IPS-15b (cell line): ENCODE measurements around the gene METTL25B.

Source experiments
- H3K27me3 ChIP-seq: one replicate; pipeline ENCODE4 v1.6.1; 2013; ENCODE audit warnings: low read length; ENCODE audit not compliant: control insufficient read depth, insufficient read depth
- H3K36me3 ChIP-seq: one replicate; pipeline ENCODE4 v1.6.1; 2013; ENCODE audit warnings: low read length; ENCODE audit not compliant: control insufficient read depth, insufficient read depth
- H3K4me1 ChIP-seq: one replicate; pipeline ENCODE4 v1.6.1; 2013; ENCODE audit warnings: mild to moderate bottlenecking, low read length; ENCODE audit not compliant: control insufficient read depth, insufficient read depth
- H3K4me3 ChIP-seq: one replicate; pipeline ENCODE4 v1.5.1; 2013; ENCODE audit warnings: low read depth, low read length
- H3K9ac ChIP-seq: one replicate; pipeline ENCODE4 v1.6.1; 2013; ENCODE audit warnings: low read depth, mild to moderate bottlenecking, low read length
- H3K9me3 ChIP-seq: one replicate; pipeline ENCODE4 v1.6.1; 2013; ENCODE audit warnings: mild to moderate bottlenecking, low read length; ENCODE audit not compliant: control insufficient read depth, insufficient read depth

METTL25B gene

DNA sequence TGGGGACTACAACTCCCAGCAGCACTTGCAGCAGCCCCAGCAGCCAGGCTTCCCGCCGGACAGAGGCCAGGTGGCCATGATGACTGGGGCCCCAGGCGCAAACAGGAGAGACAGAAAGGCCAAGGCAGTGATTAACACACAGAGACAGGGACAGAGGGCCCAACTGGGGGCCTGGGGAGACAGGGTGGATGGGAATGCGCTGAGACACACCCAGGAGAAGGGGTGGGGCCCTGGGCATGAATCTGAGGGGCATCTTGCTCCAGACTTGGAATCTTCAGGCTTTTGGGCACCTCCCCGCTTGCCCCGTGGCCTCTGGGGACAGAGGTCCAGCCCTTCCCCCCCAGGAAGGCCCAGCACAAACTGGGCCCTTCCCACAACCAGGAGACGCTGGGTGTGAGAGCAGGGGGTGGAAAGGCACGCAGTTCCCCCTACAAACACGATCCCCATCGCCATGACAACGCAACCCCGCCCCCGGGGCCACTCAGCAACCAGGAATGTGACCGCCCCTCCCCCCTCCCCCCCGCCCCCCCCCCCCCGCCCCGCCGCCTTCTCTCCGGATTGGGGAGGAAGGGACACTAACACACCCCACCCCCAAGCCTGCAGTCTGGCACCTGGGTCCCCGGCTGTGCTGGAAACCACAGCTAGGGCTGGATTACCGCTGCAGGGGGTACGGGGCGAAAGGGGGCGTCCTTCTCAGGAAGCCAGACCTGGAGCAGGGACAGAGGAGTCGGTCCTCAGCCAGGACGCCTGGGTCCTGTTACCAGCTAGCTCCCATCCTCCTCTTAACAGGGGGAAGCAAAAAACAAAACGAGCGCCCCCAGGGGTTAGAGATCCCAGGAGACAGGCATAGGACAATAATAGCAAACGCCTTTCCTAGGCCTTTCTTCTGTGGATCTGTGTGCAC lies 18.7 kb downstream of the METTL25B start:
- Histone ChIP-seq H3K27me3 (peaks cover 4% of the 10 kb centered on the region), H3K4me3 (peak overlapping the region; percentile 76), H3K4me1 (peaks cover 33% of the 10 kb centered on the region), H3K9me3 (no peaks in the 10 kb centered on the region), H3K9ac (peak overlapping the region; percentile 88), H3K36me3 (peaks cover 24% of the 10 kb centered on the region)

DNA sequence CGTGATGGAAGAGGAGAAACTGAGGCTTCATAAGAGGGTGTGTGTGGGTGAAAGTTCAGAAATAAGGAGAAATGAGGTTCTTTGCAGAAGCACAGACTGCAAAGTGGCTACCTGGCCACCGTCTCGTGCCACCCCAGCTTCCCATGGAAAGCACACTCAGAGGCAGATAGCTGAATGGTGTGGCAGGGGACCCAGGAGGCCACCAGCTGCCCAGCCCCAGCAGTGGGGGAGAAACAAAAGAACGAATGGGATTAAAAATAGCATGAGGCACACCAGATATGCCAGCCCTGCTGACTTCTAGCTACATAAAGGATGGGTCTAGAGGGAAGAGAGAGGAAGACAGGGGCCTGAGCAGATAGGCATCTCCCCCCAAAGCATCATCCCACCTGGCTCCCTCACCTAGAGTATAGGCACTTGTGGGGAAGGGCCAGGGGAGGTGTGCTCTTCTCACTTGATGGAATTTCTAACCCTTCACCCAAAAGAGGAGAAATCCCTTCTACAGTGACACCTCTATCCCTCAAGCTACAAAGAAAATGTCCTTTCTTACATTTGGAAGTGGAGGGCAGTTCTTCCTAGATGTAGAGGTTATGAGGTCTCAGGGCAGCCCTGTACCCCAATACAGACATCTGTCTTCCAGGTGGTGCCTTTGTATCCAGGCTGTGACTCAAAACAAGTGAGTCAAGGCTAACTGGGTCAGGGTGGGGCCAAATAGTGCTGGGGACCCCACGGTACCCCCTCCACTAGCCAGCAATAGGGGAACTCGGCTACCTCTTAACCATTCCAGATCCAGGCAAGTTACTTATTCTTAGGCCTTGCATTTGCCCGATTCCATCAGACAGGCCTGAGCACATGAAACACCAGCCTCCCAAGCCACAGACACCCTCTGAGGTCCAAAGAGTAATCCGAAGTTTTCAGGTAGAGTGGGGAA lies 19.7 kb downstream of the METTL25B start:
- Histone ChIP-seq H3K36me3 (peaks cover 24% of the 10 kb centered on the region), H3K9ac (peak overlapping the region; percentile 54), H3K4me3 (peak overlapping the region; percentile 56), H3K4me1 (peaks cover 38% of the 10 kb centered on the region), H3K27me3 (peaks cover 4% of the 10 kb centered on the region), H3K9me3 (no peaks in the 10 kb centered on the region)

DNA sequence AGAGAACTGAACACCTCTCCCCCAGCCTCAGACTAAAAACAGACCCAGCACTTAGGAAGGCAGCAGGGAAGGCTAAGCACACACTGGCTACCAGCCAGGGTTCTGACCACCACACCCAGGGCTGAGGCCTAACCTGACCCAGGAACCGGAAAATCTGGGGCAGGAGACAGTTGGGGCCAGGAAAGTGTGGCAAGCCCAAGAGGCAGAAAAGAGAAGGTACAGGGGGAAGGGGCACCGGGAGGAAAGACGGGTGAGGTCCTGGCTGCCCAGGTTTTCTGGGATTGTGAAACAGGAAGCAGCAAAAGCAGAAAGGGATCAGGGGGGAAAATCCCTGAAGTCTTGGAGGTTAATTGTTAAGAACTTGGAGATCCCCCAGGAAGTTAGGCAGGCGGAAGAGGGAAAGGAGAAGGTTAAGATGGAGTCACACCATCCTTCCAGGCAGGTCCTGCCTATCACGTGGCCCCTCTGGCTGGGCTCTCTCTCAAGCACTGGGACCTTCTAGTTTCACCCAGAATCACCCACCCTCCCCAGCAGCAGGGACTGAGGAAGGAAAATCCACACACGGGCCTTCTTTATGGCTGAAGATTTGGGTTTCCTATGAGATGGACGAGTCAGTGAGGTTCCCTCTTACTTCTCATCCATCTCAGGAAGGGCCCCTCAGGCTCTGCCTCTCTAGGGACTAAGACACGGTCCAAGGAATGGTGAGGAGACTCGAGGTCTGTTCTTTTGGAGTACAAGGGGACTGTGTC lies 20.6 kb downstream of the METTL25B start:
- H3K9me3 ChIP-seq = no peaks in the 10 kb centered on the region
- peak overlapping the region; percentile 54 for H3K9ac ChIP-seq
- peaks cover 39% of the 10 kb centered on the region for H3K4me1 ChIP-seq
- H3K27me3 ChIP-seq = peaks cover 4% of the 10 kb centered on the region
- H3K4me3 ChIP-seq = peak overlapping the region; percentile 19
- peaks cover 15% of the 10 kb centered on the region for H3K36me3 ChIP-seq

DNA sequence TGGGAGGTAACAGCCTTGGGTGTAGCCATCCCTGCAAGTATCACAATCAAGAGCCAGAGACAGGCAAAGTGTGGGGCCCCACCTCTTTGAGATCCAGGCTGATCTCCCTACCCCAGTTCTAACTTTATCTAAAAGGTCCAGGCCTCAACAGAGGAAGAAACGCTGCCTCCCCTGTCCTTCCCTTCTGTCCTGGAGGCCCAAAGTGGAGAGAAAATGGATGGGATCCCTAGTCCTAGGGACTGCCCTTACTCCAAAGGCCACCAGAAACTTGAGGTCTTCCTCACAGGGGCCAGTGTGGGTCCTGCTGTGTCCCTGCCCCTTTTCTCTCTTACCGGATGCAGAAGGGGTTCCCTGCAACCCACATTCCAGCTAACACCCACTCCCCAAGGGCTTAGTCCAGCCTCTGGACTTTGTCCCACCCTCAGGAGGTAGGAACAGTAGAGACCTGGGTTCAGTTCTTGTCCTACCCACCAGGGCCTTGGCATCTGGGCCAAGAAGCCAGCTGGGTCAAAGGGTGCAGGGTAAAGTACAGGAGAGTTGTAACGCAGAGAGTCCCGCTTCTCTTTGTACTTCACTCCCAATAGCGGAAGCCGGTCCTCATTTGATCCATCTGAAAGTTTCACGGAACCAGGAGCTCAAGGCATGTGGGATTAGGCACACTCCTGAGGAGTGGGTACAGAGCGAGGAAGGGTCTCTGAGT lies 21.3 kb downstream of the METTL25B start:
- Histone ChIP-seq H3K9ac (no peak overlapping the region), H3K27me3 (peaks cover 4% of the 10 kb centered on the region), H3K9me3 (no peaks in the 10 kb centered on the region), H3K4me3 (peak overlapping the region; percentile 81), H3K36me3 (peaks cover 10% of the 10 kb centered on the region), H3K4me1 (peaks cover 39% of the 10 kb centered on the region)

DNA sequence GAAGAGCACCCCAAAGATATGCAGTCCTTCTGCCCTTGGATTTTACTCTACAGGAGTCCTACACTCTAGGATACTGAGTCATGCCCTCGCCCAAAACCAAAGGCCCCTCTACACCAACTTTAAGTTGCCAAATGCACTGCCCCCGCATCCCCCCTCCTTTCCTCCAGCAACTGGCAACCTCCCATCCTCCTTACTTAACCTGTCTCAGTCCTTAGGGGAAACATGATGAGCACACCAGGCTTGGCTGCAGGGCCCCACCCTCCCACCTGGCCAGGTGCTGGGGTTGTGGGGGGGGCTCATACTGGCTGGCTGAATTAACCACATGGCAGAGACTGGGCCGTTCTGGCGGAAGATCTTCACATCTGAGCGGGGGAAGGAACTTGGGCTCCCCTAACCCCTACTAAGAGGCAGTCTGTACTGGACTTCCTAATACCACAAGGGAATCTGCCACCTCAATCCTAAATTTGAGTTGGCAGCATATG lies 22.0 kb downstream of the METTL25B start:
- H3K36me3 ChIP-seq = peaks cover 6% of the 10 kb centered on the region
- H3K9ac ChIP-seq = peak overlapping the region; percentile 62
- H3K4me1 ChIP-seq = peaks cover 39% of the 10 kb centered on the region
- H3K9me3 ChIP-seq = no peaks in the 10 kb centered on the region
- peaks cover 4% of the 10 kb centered on the region for H3K27me3 ChIP-seq
- H3K4me3 ChIP-seq = peak overlapping the region; percentile 81

DNA sequence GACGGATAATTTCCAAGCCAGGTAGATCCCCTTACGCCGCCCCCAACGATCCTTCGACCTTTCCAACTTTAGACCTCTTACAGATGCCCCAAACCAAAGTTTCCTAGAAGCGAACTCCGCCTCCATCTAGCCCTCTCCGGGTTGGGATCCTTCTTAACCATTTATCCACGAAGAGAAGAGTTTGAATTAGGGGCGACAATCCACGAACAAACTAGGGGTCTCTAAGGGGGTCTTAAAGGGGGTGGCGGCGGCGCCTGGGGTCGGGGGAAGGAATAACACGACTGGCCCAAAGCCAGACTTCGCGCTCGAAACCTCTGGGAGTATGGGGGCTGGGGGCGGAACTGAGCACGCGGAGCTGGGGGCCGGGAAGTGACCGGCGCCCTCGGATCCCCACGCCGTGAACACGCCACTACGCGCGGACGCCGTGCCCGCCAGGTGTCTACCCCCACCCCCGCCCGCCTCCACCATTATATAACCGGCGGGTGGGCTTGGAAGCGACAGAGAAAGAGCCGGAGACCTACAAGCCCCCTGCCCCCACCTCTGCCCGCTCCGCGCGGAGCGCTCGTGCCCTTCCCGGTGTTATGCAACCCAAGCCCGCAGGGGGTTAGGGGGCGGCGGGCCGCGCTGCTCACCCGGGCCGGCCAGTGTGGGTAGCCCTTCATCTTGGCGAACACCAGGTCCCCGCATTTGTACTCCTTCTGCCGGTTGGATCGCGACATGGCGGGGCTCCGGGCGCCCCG lies 22.6 kb downstream of the METTL25B start:
- H3K27me3 ChIP-seq = peaks cover 4% of the 10 kb centered on the region
- peak overlapping the region; percentile 62 for H3K9ac ChIP-seq
- H3K4me1 ChIP-seq = peaks cover 37% of the 10 kb centered on the region
- H3K36me3 ChIP-seq = peaks cover 6% of the 10 kb centered on the region
- no peaks in the 10 kb centered on the region for H3K9me3 ChIP-seq
- H3K4me3 ChIP-seq = peak overlapping the region; percentile 81

DNA sequence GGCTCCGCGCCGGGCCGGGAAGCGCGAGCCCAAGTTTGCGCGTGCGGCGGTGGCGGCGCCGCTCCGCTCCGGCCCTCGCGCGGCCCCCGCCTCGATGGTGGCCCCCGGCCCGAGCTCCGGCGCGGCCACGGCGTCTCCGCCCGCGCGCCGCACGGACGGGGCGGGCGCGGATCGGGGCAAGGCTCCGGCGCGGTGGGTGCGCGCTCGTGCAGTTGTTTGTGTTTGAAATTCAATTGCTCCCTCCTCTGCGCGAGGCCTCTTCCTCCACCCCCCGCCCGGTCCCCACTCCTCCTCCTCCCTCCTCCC lies 23.1 kb downstream of the METTL25B start, which contains the start of gene HDGF:
HDGF (minus strand) TSS at position 225 of the 306 bp plus-strand sequence. CDS start 246 bp downstream, outside the sequence.
- Histone ChIP-seq H3K27me3 (peaks cover 4% of the 10 kb centered on the region), H3K4me1 (peaks cover 32% of the 10 kb centered on the region), H3K4me3 (peak within 1 kb of the TSS; percentile 99), H3K9ac (peak within 1 kb of the TSS; percentile 97), H3K9me3 (no peaks in the 10 kb centered on the region), H3K36me3 (peaks cover 6% of the 10 kb centered on the region)

DNA sequence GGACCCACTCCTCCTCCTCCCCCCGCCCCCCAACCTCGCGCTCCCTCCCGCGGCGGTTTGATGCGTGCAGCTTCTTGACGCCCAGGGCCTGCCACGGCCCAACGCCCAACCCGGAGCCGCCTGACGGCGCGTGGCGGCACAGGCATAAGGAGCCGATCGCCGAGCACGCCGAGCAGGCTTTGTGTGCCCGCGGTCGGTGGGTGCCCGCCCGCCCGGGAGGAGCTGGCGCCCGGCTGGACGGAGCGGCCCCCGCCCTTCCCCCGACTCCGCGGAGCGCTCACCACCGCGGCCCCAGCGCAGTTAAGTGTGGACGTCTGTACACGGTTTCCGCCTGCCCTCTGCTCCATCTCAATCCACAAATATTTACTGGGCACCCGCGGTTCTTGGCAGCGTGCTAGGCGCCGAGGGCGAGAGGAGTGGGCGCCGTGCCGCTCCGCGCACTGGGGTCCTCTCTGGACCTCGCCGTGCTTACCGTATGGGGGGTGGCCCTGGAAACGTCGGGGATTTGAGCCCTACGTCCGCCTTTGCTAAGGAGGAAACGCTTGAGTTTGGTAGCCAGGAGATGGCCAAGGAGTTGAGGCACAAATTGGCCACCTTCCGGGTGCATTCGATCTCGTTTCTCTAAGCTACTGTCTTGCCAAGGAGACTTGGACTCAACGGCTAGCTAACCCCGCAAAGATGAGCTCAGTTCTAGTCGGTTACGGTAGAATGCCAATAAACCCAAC lies 23.6 kb downstream of the METTL25B start:
- Histone ChIP-seq H3K36me3 (peaks cover 6% of the 10 kb centered on the region), H3K4me3 (peak overlapping the region; percentile 99), H3K9ac (peak overlapping the region; percentile 97), H3K4me1 (peaks cover 31% of the 10 kb centered on the region), H3K9me3 (no peaks in the 10 kb centered on the region), H3K27me3 (peaks cover 4% of the 10 kb centered on the region)

DNA sequence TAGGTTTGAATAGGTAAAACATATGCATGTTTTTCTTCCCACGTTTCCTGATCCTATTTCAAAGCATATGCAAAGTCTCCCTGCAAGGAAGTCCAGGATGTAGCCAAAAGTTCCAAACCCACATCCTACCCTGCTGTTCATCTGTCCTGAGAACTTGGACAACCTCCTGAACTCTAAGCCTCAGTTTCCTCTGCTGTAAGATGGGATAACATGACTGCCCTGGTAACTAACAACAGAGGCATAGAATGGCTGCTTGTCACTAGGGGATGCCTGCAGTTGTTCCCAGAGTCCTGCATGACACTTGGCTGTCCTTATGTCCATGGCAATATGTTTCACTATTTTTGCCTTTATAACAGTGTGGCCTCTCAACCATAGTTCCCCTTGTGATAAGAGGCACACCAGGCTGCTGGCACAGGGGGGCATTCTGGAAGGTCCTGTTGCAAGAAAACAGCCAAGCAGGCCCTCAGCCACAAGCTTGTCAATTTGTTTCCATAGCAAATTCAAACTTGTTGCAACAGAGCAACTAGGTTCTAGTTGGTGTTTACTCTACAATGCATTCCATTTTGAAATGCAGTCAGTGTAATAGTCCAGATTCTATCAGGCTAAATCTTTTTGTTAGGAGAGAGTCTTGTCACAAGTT lies 24.7 kb downstream of the METTL25B start:
- H3K27me3 ChIP-seq = peaks cover 4% of the 10 kb centered on the region
- H3K36me3 ChIP-seq = peaks cover 6% of the 10 kb centered on the region
- H3K4me3 ChIP-seq = peak overlapping the region; percentile 99
- no peak overlapping the region for H3K9ac ChIP-seq
- H3K9me3 ChIP-seq = no peaks in the 10 kb centered on the region
- peaks cover 26% of the 10 kb centered on the region for H3K4me1 ChIP-seq
